A673 (cell line): ENCODE results near the gene MYO6. TPM values are rescaled to one million over a fixed set of nuclear protein-coding genes. Genes with fewer than 3 reads are reported as not detected.

ENCODE experiments used
- BruUV-seq: library from RNA; stranded (reverse); fragments of 400-500 nt; replicated peaks from 2 replicates; lab custom pipeline; 2021; lab: Mats Ljungman, UMichigan
- CTCF ChIA-PET: fragments of 300-600 bp; sonication (Branson Sonifier 250); formaldehyde crosslinking; loops from one replicate; lab custom pipeline; 2022; ENCODE audit warnings: antibody characterized with exemption; lab: Charles Lee
- POLR2A ChIA-PET: fragments of 300-600 bp; sonication (Branson Sonifier 250); formaldehyde crosslinking; loops from one replicate; lab custom pipeline; 2022; ENCODE audit warnings: antibody characterized with exemption; ENCODE audit not compliant: low non-redundant PET; lab: Charles Lee
- DNase-seq: peaks from one replicate; pipeline ENCODE4 v3.0.0-alpha.2; 2015; ENCODE audit warnings: low spot score
- H3K27ac ChIP-seq: fragments of 200-600 bp; sonication (generic); 2 replicates; pipeline ENCODE4 v1.5.1; 2016; ENCODE audit warnings: mixed run types, low read depth, mild to moderate bottlenecking, mixed read lengths, antibody characterized with exemption, low read length; ENCODE audit not compliant: poor library complexity, severe bottlenecking
- H3K27me3 ChIP-seq: fragments of 200-600 bp; sonication (generic); replicated peaks from 2 replicates; pipeline ENCODE4 v1.6.1; 2017; ENCODE audit warnings: mixed run types, low read depth, mild to moderate bottlenecking, mixed read lengths, antibody characterized with exemption, low read length; ENCODE audit not compliant: insufficient read depth, poor library complexity
- H3K36me3 ChIP-seq: fragments of 200-600 bp; sonication (generic); 2 replicates; pipeline ENCODE4 v1.6.1; 2016; ENCODE audit warnings: mixed run types, mild to moderate bottlenecking, mixed read lengths, antibody characterized with exemption, low read length; ENCODE audit not compliant: insufficient read depth, poor library complexity, severe bottlenecking
- H3K4me1 ChIP-seq: fragments of 200-600 bp; sonication (generic); 2 replicates; pipeline ENCODE4 v1.6.1; 2017; ENCODE audit warnings: mixed run types, mild to moderate bottlenecking, mixed read lengths, antibody characterized with exemption, low read length; ENCODE audit not compliant: insufficient read depth, poor library complexity, severe bottlenecking
- H3K4me3 ChIP-seq: fragments of 200-600 bp; sonication (generic); 2 replicates; pipeline ENCODE4 v1.5.1; 2016; ENCODE audit warnings: low read depth, mixed run types, mild to moderate bottlenecking, mixed read lengths, low read length; ENCODE audit not compliant: poor library complexity, severe bottlenecking
- H3K9me3 ChIP-seq: fragments of 200-600 bp; sonication (generic); 2 replicates; pipeline ENCODE4 v1.6.1; 2016; ENCODE audit warnings: mixed run types, low read depth, mild to moderate bottlenecking, mixed read lengths, antibody characterized with exemption, low read length; ENCODE audit not compliant: poor library complexity, severe bottlenecking
- CTCF ChIP-seq: fragments of 300-800, 200-600 bp; sonication (generic); conservative IDR thresholded peaks from 2 replicates; pipeline ENCODE4 v1.5.1; 2017; ENCODE audit warnings: low read depth, mild to moderate bottlenecking, antibody characterized with exemption, low read length, moderate library complexity, mixed read lengths
- EZH2 ChIP-seq: fragments of 200-600 bp; sonication (generic); IDR thresholded peaks from 2 replicates; pipeline ENCODE4 v1.6.1; 2017; ENCODE audit warnings: borderline replicate concordance, low read depth, mild to moderate bottlenecking, mixed read lengths, antibody characterized with exemption, low read length; ENCODE audit not compliant: poor library complexity, severe bottlenecking
- intact Hi-C: fragments of 100-400 bp; cut with micrococcal nuclease; formaldehyde crosslinking; loops from one replicate; pipeline ENCODE4 v1.10.0; 2022; ENCODE audit not compliant: unreplicated experiment
- total RNA-seq: library from RNA; stranded (reverse); gene quantifications from 2 replicates; pipeline ENCODE4 v1.2.3, GENCODE V29; 2021

MYO6 gene
- total RNA-seq, 1 experiment from 2014 or later = 1.8 TPM

GRCh38 chr6:75926293-75927168 lies 177.5 kb downstream of the MYO6 start:
- Histone ChIP-seq H3K9me3 (no peaks in the 10 kb centered on the region), H3K27me3 (no peaks in the 10 kb centered on the region), H3K4me3 (no peak overlapping the region), H3K27ac (no peak overlapping the region), H3K4me1 (no peaks in the 10 kb centered on the region), H3K36me3 (no peaks in the 10 kb centered on the region)
- BruUV-seq = no TSS peak
- CTCF ChIA-PET = no interaction called here
- POLR2A ChIA-PET = no interaction called here
- TF ChIP-seq CTCF = no peak
- no peak for TF ChIP-seq EZH2
- intact Hi-C loops = no loop called here
- no peak for DNase-seq

GRCh38 chr6:75931011-75931680 lies 182.1 kb downstream of the MYO6 start:
- CTCF ChIA-PET = interaction anchor here (1.1 kb wide), 1 partner anchor 21 kb away, joined by 3 read pairs; no protein-coding TSS in a partner anchor
- TF ChIP-seq CTCF = no peak
- TF ChIP-seq EZH2 = no peak
- no TSS peak for BruUV-seq
- intact Hi-C loops = loop anchor here (5.0 to 10.0 kb wide), 2 partner anchors 754 to 931 kb away; no protein-coding TSS in a partner anchor
- POLR2A ChIA-PET = no interaction called here
- Histone ChIP-seq H3K27ac (no peak overlapping the region), H3K9me3 (no peaks in the 10 kb centered on the region), H3K4me1 (peaks cover 5% of the 10 kb centered on the region), H3K4me3 (no peak overlapping the region), H3K27me3 (no peaks in the 10 kb centered on the region), H3K36me3 (no peaks in the 10 kb centered on the region)
- DNase-seq = no peak

- no peaks in the 10 kb centered on the region for H3K9me3 ChIP-seq
- no peak overlapping the region for H3K27ac ChIP-seq
- peak; percentile 37 for DNase-seq
- CTCF ChIA-PET = interaction anchor here (1.1 to 1.2 kb wide), 2 partner anchors 22 to 39 kb away, joined by 3 to 4 read pairs; no protein-coding TSS in a partner anchor
- H3K4me3 ChIP-seq = no peak overlapping the region
- no peaks in the 10 kb centered on the region for H3K27me3 ChIP-seq
- intact Hi-C loops = loop anchor here (5.0 to 10.0 kb wide), 2 partner anchors 753 to 930 kb away; no protein-coding TSS in a partner anchor
- no peak for TF ChIP-seq EZH2
- peak; percentile 69 for TF ChIP-seq CTCF
- no peaks in the 10 kb centered on the region for H3K36me3 ChIP-seq
- no TSS peak for BruUV-seq
- H3K4me1 ChIP-seq = peaks cover 5% of the 10 kb centered on the region
- POLR2A ChIA-PET = no interaction called here
Measured at GRCh38 chr6:75932067-75932466, 183.0 kb downstream of the MYO6 start.
